HG03039 (cell line): ENCODE measurements around the gene CACNA2D3.
"Not testable (repeated sequence)": the region's sequence is repeated elsewhere in the genome, so short reads cannot be mapped to it uniquely, and the experiment has no call there.

Experiments
- ATAC-seq: cut with Tn5 transposase; IDR thresholded peaks from one replicate; pipeline ENCODE4 v1.9.1; 2021; ENCODE audit warnings: mild to moderate bottlenecking, moderate library complexity; ENCODE audit not compliant: unreplicated experiment

CACNA2D3 gene

DNA sequence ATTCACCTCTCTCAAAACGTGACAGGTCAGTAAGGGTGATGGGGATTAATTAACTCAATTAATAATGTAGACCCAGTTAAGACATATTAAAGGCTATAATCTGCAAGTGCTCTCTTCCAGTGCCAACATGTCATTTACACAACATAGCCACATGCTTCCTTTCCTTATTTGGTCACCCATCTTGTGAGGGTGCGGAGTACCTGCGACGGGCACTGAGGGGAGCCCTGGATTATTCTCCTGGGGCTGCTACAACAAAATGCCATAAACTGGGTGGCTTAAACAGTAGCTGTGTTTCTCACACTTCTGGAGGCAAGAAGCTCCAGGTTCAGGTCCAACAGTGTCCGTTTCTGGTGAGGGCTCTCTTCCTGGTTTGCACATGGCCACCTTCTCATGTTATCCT lies 962.9 kb downstream of the CACNA2D3 start:
- no peak for ATAC-seq

DNA sequence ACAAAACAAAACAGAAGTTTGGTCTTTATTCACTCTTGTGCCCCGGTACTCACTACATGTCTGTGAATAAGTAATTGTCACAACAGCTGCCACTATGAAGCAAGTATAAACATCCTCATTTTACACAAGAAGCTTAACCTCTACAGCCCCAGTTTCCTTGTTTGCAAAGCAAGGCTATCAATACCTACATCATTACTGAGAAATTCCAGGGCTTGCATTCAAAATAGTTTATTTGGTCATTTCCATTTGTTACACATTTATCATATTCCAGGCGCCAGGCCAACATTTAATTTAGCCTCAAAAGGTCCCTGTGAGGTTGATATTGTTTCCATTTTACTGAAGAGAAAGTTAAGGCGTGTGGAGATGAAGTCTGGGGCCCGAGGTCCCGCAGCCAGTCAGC lies 966.9 kb downstream of the CACNA2D3 start:
- ATAC-seq = no peak

DNA sequence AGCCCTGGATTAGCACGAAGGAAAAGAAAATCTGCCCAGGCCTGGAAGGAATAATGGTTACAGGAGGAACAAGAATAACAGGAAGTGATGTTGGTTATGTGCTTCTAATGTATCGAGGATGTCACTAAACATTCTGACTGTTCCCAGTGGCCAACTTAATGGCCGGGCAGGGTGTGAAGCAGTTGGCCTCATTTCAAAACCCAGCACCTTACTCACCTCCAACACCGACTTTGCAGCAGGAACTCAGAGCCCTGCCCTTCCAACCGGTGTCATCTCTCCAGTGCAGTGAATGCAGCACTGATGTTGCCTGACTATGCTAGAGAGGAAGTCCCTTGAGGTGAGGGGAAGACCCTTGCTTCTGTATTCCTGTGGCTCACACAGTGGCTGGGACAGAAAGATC lies 967.9 kb downstream of the CACNA2D3 start:
- ATAC-seq = no peak

DNA sequence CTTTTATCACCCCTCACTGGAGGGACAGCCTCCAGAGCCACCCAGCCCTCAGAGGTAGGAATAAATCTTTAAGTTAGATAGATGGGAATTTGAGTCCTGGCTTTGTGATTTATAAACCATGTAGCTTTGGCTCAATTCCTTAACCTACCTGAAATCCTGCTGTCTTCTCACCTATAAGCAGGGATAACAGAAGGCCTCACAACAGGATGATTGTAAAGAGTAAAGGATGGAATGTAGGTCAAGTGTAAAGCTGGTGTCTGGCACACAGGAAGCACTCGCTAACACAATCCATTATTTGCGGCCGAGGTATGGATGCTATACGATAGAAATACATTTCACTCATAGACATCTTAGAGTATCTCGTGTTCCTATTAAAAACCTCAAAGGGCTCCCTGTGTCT lies 968.4 kb downstream of the CACNA2D3 start:
- no peak for ATAC-seq

DNA sequence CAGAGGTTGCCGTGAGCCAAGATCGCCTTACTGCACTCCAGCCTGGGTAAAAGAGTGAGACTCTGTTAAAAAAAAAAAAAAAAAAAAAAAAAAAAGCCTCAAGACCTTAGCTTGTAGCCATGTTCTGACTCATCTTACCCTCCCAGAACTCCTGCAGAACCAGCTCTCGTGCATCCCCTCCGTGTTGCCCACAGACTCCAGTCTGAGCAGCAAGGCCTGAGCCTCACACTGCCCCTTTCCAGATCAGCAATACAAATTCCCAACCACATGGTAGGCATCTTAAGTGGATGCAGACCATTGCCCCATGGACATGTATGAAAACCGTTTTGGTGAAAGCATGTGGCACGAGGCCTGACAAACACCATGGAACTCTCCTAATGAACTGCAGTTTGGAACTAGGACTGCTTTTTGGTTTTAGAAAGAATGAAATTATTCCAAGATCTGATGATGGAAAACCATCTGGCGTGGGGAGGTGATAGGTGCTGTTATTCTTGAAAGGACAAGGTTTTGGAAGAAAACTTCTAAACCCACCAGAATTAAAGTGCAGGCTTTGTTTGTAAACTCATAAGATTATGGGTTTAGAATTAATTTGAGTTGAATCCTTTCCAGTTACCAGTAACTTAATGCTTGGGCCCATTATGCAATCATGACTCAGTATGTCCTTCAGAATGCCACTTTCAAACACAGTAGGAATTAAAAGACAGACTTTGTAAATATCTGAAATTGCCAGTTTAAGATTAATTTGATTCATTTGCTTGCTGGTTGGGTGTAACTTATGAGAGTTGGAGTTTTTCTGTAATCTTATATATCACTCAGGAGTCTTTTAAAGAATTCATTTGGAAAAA lies 969.3 kb downstream of the CACNA2D3 start:
- ATAC-seq = no peak

DNA sequence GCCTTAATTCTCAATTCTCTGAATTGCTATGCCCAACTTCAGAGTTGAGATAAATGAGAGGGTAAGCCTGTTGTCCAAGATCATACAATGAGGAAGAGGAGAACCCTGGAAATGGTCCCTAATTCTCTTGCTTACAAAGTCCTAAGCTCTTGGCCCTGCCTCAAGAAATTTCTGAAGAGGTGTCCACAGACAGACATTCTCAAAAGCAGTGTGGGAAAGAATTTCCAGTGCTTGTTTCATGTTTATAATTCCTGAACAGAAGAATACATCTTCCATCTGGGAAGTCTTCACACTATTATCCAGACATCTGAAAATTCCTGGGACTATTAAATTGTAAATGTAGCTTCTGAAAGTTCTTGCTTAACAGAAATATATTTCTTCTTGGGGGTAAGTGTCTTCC lies 972.3 kb downstream of the CACNA2D3 start:
- ATAC-seq = no peak

DNA sequence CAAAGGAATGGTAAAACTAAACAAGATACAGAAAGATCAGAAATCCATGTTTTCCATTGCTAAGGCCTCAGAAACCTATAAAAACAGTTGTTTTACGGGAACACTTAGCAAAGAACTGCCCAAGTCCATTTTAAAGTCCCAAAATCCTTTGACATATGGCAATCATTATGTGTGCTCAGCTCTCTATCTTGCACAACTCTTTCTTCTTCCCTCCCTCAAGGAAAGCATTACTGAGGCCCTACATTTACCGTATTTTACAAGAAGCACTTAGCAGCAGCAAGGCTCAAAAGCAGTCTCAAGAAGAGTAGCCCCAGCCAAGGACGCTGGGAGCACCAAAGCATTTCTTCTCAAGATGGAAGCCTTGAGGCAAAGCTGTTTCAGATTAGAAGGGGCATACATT lies 975.1 kb downstream of the CACNA2D3 start:
- ATAC-seq = no peak

DNA sequence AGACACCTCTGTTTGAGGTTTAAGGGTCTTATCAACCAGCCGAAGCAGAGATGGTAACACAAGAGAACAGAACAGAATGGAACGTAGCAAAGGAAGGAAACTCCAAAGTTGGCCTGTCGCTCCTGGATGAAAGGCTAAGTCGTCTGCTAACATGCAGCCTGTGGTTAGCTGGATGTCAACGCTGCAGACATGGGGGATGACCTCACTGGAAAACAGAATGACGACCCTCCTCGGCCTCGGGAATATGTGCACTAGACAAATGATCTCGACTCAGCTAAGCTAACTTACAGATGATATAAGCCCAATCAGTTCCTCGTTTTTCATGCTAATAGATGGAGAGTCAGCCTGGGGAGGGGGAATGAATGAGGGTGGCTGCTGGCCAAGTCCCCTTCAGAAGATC lies 983.3 kb downstream of the CACNA2D3 start:
- ATAC-seq = no peak

DNA sequence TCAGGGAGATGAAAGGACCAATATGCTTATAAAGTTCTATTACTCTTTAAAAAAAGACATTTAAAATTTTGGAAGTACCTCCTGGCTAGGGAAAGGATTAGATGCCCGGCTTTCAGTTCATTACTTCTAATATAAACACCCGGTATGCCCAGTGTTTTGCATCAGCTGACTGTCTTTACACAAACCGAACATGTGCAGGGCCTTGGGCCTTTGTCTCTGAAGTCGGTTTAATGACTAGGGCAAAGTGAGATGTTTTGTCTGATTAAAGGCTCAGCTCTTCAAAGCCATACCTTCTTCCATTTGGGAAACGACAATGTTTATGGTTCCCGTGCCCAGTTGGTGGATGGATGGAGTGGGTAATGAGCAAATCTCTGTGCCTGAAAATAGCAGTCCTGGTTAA lies 984.8 kb downstream of the CACNA2D3 start:
- ATAC-seq = no peak

DNA sequence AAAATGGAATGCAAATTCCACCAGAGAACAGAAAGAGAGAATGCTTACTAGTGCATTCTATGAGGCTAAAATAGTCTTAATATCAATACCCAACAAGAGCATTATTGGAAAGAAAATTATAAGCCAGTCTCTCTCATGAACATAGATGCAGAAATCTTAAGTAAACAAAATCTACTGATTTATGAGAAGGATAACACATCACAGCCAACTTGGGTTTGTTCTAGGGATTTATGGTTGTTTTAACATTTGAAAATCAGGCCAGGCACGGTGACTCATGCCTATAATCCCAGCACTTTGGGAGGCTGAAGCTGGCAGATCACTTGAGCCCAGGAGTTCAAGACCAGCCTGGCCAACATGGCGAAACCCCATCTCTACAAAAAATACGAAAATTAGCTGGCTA lies 989.6 kb downstream of the CACNA2D3 start:
- not testable (repeated sequence) for ATAC-seq

DNA sequence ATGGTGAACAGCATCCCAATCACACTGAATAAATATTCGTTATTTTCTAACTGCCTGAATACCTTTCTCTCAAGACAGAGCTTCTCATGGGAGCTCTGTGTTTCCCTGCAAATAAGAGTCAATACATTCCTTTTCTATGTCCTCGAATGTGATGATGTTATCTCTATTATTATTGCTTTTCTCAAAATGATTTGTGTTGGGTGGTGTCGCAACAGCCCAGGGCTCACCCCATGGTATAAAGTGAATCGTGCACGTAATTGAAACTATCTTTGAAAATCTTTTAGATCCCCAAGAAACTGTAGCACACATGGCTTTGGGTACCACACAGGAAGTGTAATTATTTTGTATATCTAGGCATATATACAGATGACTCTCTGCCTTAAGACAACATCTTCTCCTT lies 996.1 kb downstream of the CACNA2D3 start:
- ATAC-seq = no peak

DNA sequence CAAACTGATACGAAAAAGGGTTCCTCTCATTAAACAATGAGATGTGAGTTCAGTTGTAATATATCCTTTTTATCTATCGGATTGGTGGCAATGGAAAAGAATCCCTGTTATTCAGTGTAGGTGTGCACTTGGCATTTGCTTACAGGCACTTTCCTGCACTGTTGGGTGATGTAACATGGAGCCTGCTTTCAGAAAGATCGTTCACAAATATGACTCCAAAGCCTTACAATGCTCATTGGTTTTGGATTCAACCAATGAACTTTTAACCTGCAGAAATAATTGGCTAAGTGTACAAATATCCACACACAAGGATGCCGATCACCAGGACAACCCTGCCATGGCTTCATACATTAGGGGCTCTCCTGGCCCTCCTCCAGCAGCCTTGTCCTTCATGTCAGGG lies 996.9 kb downstream of the CACNA2D3 start:
- no peak for ATAC-seq

DNA sequence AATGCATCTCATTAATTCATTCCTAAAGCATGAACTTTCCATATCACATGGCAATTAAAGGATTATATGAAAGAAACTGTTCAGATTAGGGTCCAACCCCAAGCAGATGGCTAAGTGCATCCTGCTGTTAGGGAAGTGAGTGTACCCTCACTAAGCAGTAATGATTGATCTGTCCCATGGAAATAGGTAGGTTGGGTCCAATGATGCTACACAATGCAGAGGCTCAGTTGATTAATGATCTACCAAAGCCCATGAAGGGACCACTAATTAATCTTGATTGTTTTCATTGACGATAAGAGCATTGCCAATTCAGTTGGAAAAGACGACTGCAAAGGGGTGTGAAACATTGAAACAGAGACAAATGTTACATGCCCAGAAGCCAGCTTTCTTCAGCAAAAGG lies 1000.0 kb downstream of the CACNA2D3 start:
- no peak for ATAC-seq
